PFSK-1 (cell line): ENCODE measurements around the gene NAGS.

ENCODE experiments used
- FOXP2 ChIP-seq: optimal IDR thresholded peaks from 2 replicates; pipeline ENCODE3; 2011; ENCODE audit warnings: borderline replicate concordance, control low read depth, inconsistent platforms; ENCODE audit not compliant: insufficient read depth; ENCODE audit errors: extremely low read length, extremely low read depth
- POLR2AphosphoS5 ChIP-seq: IDR thresholded peaks from 2 replicates; pipeline ENCODE4 v1.6.1; 2012; ENCODE audit warnings: low read depth, mild to moderate bottlenecking, control low read depth, low read length, moderate library complexity
- SIN3A ChIP-seq: IDR thresholded peaks from 2 replicates; pipeline ENCODE4 v1.6.1; 2012; ENCODE audit warnings: mild to moderate bottlenecking, low read length, moderate library complexity, borderline replicate concordance; ENCODE audit not compliant: insufficient read depth
- TAF1 ChIP-seq: IDR thresholded peaks from 2 replicates; pipeline ENCODE4 v1.6.1; 2012; ENCODE audit warnings: low read length, control low read depth, borderline replicate concordance; ENCODE audit not compliant: insufficient read depth
- TF ChIP-seq, protein P1 (sequence below), 2 experiments: IDR thresholded peaks; 2 replicates each; pipeline versions ENCODE4 v1.6.1 to v1.8.0; 2011 to 2012; ENCODE audit warnings: low read depth in 2 of 2, low read length in 2 of 2, control low read depth in 1 of 2, inconsistent platforms in 1 of 2, mild to moderate bottlenecking in 1 of 2, moderate library complexity in 1 of 2; ENCODE audit not compliant: insufficient read depth in 1 of 2

DNA sequence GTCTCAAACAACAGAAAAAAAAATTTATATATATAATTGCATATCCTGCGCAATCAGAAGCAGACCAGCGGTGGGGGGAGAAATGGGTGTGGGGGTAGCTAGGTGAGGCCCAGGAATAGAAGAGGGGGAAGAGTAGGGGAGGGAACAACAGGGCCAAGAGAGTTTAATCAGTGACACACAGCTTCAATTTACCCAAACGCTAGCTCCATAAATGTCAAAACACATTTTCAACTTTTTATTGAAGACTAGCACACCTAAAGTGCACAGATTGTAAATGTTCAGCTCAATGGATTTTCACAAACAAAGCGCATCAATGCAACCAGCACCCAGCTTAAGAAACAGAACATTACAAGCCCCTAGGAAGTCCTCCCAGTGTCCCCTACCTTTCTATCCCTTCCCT is 24.8 kb upstream of the NAGS start:
- TF ChIP-seq POLR2AphosphoS5: no peak
- TF ChIP-seq TAF1: no peak
- TF ChIP-seq, protein P1, sequence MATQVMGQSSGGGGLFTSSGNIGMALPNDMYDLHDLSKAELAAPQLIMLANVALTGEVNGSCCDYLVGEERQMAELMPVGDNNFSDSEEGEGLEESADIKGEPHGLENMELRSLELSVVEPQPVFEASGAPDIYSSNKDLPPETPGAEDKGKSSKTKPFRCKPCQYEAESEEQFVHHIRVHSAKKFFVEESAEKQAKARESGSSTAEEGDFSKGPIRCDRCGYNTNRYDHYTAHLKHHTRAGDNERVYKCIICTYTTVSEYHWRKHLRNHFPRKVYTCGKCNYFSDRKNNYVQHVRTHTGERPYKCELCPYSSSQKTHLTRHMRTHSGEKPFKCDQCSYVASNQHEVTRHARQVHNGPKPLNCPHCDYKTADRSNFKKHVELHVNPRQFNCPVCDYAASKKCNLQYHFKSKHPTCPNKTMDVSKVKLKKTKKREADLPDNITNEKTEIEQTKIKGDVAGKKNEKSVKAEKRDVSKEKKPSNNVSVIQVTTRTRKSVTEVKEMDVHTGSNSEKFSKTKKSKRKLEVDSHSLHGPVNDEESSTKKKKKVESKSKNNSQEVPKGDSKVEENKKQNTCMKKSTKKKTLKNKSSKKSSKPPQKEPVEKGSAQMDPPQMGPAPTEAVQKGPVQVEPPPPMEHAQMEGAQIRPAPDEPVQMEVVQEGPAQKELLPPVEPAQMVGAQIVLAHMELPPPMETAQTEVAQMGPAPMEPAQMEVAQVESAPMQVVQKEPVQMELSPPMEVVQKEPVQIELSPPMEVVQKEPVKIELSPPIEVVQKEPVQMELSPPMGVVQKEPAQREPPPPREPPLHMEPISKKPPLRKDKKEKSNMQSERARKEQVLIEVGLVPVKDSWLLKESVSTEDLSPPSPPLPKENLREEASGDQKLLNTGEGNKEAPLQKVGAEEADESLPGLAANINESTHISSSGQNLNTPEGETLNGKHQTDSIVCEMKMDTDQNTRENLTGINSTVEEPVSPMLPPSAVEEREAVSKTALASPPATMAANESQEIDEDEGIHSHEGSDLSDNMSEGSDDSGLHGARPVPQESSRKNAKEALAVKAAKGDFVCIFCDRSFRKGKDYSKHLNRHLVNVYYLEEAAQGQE (IDR thresholded peaks at IDR 0.05; ENCODE audit: insufficient read depth in 1 of 2, low read depth in 2 of 2, low read length in 2 of 2): no peak
- no peak for TF ChIP-seq SIN3A
- TF ChIP-seq FOXP2: no peak
